CD14-positive monocyte (primary cell): Measurements from ENCODE around the gene TDRKH. TPM values are rescaled to one million over a fixed set of nuclear protein-coding genes. Genes with fewer than 3 reads are reported as not detected.

Source experiments
- DNase-seq, 3 donors: peaks; one replicate each; pipeline ENCODE4 v3.0.0-alpha.2; 2011 to 2022
- H2AFZ ChIP-seq: 2 replicates; pipeline ENCODE4 v1.6.0; 2012; ENCODE audit warnings: mild to moderate bottlenecking, low read depth, low read length, inconsistent platforms; ENCODE audit not compliant: insufficient read depth, poor library complexity, severe bottlenecking
- H3K27ac ChIP-seq, 2 donors: 1 replicate in 1 of 2; 2 replicates in 1 of 2; pipeline ENCODE4 v1.5.1; 2012 to 2013; ENCODE audit warnings: low read length in 2 of 2, control low read depth in 1 of 2, inconsistent platforms in 1 of 2, low read depth in 1 of 2, mild to moderate bottlenecking in 1 of 2
- H3K27me3 ChIP-seq, 2 donors: one replicate each; pipeline versions ENCODE4 v1.6.0 to v1.6.1; 2011 to 2013; ENCODE audit warnings: low read length in 2 of 2; ENCODE audit not compliant: control insufficient read depth in 2 of 2, insufficient read depth in 2 of 2
- H3K36me3 ChIP-seq, 2 donors: replicated peaks in 1 of 2; 1 replicate in 1 of 2; 2 replicates in 1 of 2; pipeline versions ENCODE4 v1.5.1 to v1.6.1; 2012 to 2013; ENCODE audit warnings: low read length in 2 of 2, control low read depth in 1 of 2, inconsistent platforms in 1 of 2, mild to moderate bottlenecking in 1 of 2; ENCODE audit not compliant: insufficient read depth in 2 of 2, control insufficient read depth in 1 of 2
- H3K4me1 ChIP-seq, 2 donors: 1 replicate in 1 of 2; 2 replicates in 1 of 2; pipeline versions ENCODE4 v1.5.1 to v1.6.1; 2012 to 2013; ENCODE audit warnings: low read length in 2 of 2, control low read depth in 1 of 2, inconsistent platforms in 1 of 2, mild to moderate bottlenecking in 1 of 2, moderate library complexity in 1 of 2; ENCODE audit not compliant: insufficient read depth in 2 of 2, control insufficient read depth in 1 of 2
- H3K4me2 ChIP-seq: replicated peaks from 2 replicates; pipeline ENCODE3; 2012; ENCODE audit warnings: low read length, moderate library complexity, mild to moderate bottlenecking; ENCODE audit not compliant: poor library complexity, severe bottlenecking; ENCODE audit errors: extremely low read depth
- H3K4me3 ChIP-seq, 3 experiments: fragments of 200-600 bp in 1 of 3; sonication (generic) in 1 of 3; replicated peaks in 1 of 3; 1 replicate in 2 of 3; 2 replicates in 1 of 3; pipeline ENCODE4 v1.5.1; 2011 to 2013; ENCODE audit warnings: low read length in 3 of 3, mild to moderate bottlenecking in 3 of 3, control low read depth in 2 of 3, low read depth in 2 of 3, inconsistent platforms in 1 of 3, moderate library complexity in 1 of 3
- H3K79me2 ChIP-seq: 2 replicates; pipeline ENCODE4 v1.6.0; 2012; ENCODE audit warnings: mild to moderate bottlenecking, control low read depth, inconsistent platforms, low read length, moderate library complexity; ENCODE audit not compliant: insufficient read depth
- H3K9ac ChIP-seq: 2 replicates; pipeline ENCODE4 v1.6.0; 2017; ENCODE audit warnings: low read length, mild to moderate bottlenecking; ENCODE audit not compliant: insufficient read depth, poor library complexity, severe bottlenecking
- H3K9me3 ChIP-seq, 2 donors: replicated peaks in 1 of 2; 1 replicate in 1 of 2; 2 replicates in 1 of 2; pipeline versions ENCODE4 v1.5.1 to v1.6.1; 2012 to 2013; ENCODE audit warnings: low read length in 2 of 2, control low read depth in 1 of 2; ENCODE audit not compliant: control insufficient read depth in 1 of 2, insufficient read depth in 1 of 2
- H4K20me1 ChIP-seq: 2 replicates; pipeline ENCODE4 v1.6.0; 2012; ENCODE audit warnings: mild to moderate bottlenecking, low read length, control low read depth, moderate library complexity; ENCODE audit not compliant: insufficient read depth
- H3K27ac Mint-ChIP-seq, 7 donors: one replicate each; pipeline ENCODE4 v1.8.0; 2020; ENCODE audit warnings: mild to moderate bottlenecking in 7 of 7, mixed read lengths in 7 of 7, moderate library complexity in 6 of 7, inconsistent platforms in 2 of 7
- H3K27me3 Mint-ChIP-seq, 3 donors: one replicate each; pipeline ENCODE4 v1.8.0; 2021 to 2022; ENCODE audit warnings: low read depth in 3 of 3, mild to moderate bottlenecking in 3 of 3, mixed read lengths in 3 of 3, moderate library complexity in 3 of 3, inconsistent platforms in 1 of 3
- H3K36me3 Mint-ChIP-seq, 2 donors: one replicate each; pipeline ENCODE4 v1.8.0; 2020; ENCODE audit warnings: mixed read lengths in 2 of 2, inconsistent platforms in 1 of 2, mild to moderate bottlenecking in 1 of 2
- H3K4me1 Mint-ChIP-seq: one replicate; pipeline ENCODE4 v1.8.0; 2020; ENCODE audit warnings: mild to moderate bottlenecking, mixed read lengths
- H3K4me3 Mint-ChIP-seq, 2 donors: one replicate each; pipeline ENCODE4 v1.8.0; 2020; ENCODE audit warnings: mild to moderate bottlenecking in 2 of 2, mixed read lengths in 2 of 2, moderate library complexity in 1 of 2
- H3K9me3 Mint-ChIP-seq, 7 donors: one replicate each; pipeline ENCODE4 v1.8.0; 2020 to 2022; ENCODE audit warnings: mixed read lengths in 7 of 7, mild to moderate bottlenecking in 6 of 7, moderate library complexity in 6 of 7, inconsistent platforms in 2 of 7
- WGBS: methylation state at CpG from one replicate; pipeline ENCODE4 v1.1.5; 2013; ENCODE audit warnings: missing lambda C conversion rate; ENCODE audit not compliant: insufficient coverage; 5-methylcytosine and 5-hydroxymethylcytosine counted together
- intact Hi-C, 2 donors: fragments of 100-400 bp; cut with micrococcal nuclease; formaldehyde crosslinking; loops; one replicate each; pipeline versions ENCODE4 v1.15.0 to v1.15.1; 2023
- polyA plus RNA-seq, 3 donors: library from polyadenylated mRNA; depleted of rRNA in 1 of 3; unstranded in 2 of 3; stranded (reverse) in 1 of 3; fragments of 300-500 nt in 2 of 3; fragments of >200 nt in 1 of 3; fragmentation: Illumina TruSeq in 2 of 3; gene quantifications; 1 replicate in 2 of 3; 2 replicates in 1 of 3; pipeline ENCODE4 v1.2.3, GENCODE V29; 2012 to 2021
- TF ChIP-seq, protein P1 (sequence below): fragments of 200-600 bp; IDR thresholded peaks from one replicate; pipeline ENCODE4 v1.8.0; 2022; ENCODE audit warnings: antibody characterized with exemption, mild to moderate bottlenecking

TDRKH gene
- polyA plus RNA-seq, 3 donors, result 0.72 to 1.6 (median 1.1) TPM

DNA sequence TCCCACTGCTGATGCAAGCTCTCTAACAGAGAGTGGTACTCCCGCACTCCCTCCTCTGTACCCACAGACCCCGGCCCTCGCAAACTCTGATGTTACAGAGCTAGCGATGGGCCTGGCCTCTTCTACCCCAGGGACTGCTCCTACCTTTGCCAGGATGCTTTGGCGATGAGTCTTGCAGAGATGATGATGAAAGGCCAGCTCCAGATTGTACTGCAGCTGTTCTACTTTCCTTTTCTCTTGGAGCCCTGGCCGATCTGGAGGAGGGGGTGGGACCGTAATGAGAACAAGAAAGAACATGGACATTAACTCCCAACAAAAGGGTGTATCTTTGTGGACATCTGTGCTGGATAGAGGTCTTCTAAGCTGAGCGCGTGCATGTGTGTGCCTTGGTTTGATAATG, 20.9 kb upstream of the TDRKH start:
- Histone ChIP-seq H3K27ac (no peak overlapping the region), H3K4me1 (peaks cover 0 to 6% of the 10 kb centered on the region in 2 donors), H4K20me1 (no peaks in the 10 kb centered on the region), H3K79me2 (no peaks in the 10 kb centered on the region), H3K36me3 (no peaks in the 10 kb centered on the region), H3K4me3 (no peak overlapping the region), H3K27me3 (no peaks in the 10 kb centered on the region), H3K9ac (no peak overlapping the region), H3K4me2 (no peak overlapping the region), H2AFZ (no peak overlapping the region), H3K9me3 (no peaks in the 10 kb centered on the region)
- peak overlapping the region in 1 of 7 donors; percentile 67 for H3K27ac Mint-ChIP-seq
- no peaks in the 10 kb centered on the region for H3K36me3 Mint-ChIP-seq
- no peak for DNase-seq
- TF ChIP-seq, protein P1, sequence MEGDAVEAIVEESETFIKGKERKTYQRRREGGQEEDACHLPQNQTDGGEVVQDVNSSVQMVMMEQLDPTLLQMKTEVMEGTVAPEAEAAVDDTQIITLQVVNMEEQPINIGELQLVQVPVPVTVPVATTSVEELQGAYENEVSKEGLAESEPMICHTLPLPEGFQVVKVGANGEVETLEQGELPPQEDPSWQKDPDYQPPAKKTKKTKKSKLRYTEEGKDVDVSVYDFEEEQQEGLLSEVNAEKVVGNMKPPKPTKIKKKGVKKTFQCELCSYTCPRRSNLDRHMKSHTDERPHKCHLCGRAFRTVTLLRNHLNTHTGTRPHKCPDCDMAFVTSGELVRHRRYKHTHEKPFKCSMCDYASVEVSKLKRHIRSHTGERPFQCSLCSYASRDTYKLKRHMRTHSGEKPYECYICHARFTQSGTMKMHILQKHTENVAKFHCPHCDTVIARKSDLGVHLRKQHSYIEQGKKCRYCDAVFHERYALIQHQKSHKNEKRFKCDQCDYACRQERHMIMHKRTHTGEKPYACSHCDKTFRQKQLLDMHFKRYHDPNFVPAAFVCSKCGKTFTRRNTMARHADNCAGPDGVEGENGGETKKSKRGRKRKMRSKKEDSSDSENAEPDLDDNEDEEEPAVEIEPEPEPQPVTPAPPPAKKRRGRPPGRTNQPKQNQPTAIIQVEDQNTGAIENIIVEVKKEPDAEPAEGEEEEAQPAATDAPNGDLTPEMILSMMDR, result no peak
- no peaks in the 10 kb centered on the region for H3K9me3 Mint-ChIP-seq
- no peak overlapping the region for H3K4me3 Mint-ChIP-seq
- H3K27me3 Mint-ChIP-seq, result peaks cover 9 to 19% (median 18%) of the 10 kb centered on the region in 3 donors
- 86% methylated on average over 1 of the region's 9 CpGs for WGBS
- H3K4me1 Mint-ChIP-seq, result peaks cover 17% of the 10 kb centered on the region
- intact Hi-C loops, result no loop called here

DNA sequence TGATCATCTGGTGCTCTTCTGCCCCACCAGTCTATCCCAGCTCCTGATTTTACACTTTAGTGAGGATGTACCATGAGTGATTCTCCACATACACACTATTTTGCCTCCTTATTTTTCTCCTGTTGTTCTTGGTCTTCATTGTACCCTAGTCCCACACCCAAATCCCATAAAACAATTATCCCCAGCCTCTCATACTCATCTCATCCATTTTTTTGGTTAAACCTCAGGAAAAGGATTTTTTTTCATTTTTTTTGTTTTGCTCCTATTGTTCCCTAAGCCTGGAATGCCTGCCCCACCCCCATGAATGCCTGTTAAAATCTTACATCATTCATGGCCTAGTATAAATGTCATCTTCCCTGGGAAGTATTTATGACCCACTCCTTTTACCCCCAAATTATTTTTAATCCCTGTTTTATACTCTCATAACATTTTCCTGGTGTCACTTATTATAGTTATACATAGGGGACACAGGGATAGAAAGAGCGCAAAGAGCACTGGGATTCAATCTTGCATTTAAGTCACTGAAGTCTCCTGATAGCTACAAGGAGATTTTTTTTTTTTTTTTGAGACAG, 19.8 kb upstream of the TDRKH start:
- Histone ChIP-seq H3K4me1 (peaks cover 0 to 6% of the 10 kb centered on the region in 2 donors), H3K4me3 (no peak overlapping the region), H3K79me2 (no peaks in the 10 kb centered on the region), H3K9me3 (no peaks in the 10 kb centered on the region), H4K20me1 (no peaks in the 10 kb centered on the region), H3K27me3 (no peaks in the 10 kb centered on the region), H3K9ac (no peak overlapping the region), H3K4me2 (no peak overlapping the region), H2AFZ (no peak overlapping the region), H3K36me3 (no peaks in the 10 kb centered on the region), H3K27ac (no peak overlapping the region)
- no CpG with 5 or more reads among the region's 1 CpG for WGBS
- intact Hi-C loops, result no loop called here
- peaks cover 15% of the 10 kb centered on the region for H3K4me1 Mint-ChIP-seq
- TF ChIP-seq, protein P1, result no peak
- no peak for DNase-seq
- H3K27me3 Mint-ChIP-seq, result peaks cover 9 to 17% (median 12%) of the 10 kb centered on the region in 3 donors
- no peaks in the 10 kb centered on the region for H3K9me3 Mint-ChIP-seq
- no peaks in the 10 kb centered on the region for H3K36me3 Mint-ChIP-seq
- no peak overlapping the region for H3K4me3 Mint-ChIP-seq
- no peak overlapping the region for H3K27ac Mint-ChIP-seq
